ENCODE measurements around the gene NELL1. TPM values are rescaled to one million over a fixed set of nuclear protein-coding genes. Genes with fewer than 3 reads are reported as not detected.

NELL1 gene
- total RNA-seq, 4 donors from 2014 or later = 0.27 TPM; not detected in 3

DNA sequence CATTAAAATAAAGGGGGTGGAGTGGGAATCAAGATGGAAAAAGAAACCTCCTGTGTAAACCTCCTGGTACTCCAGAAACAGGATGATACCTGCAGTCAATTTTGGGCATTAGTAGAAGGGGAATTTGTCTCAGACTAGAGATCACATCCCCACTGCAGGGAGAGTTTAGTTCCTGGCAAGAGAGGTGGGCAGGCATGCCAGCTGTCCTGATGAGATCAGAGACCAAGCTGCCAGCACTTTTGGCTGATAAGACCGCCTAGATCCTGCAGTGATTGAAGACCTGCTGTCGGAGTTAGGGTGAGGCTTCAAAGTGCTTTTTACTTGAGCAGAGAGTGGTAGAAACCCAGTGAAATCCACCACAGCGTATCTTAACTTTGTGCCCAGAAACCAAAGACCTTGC lies 29.7 kb upstream of the NELL1 start:
- in situ Hi-C loops (cut with MboI; ENCODE audit: low pct_ligation_motif_present in 1 of 4, low pct_unique_long_range_greater_than_20kb in 1 of 4, low sequenced_read_pairs in 3 of 4) (loop anchor here in 2 of 4 donors (25.0 kb wide), 3 partner anchors 873 to 1673 kb away; no protein-coding TSS in a partner anchor), intact Hi-C loops (cut with DNase I; ENCODE audit: low total_unique reads) (no loop called here)
- no peak overlapping the region for H3K4me3 ChIP-seq
- no peaks in the 10 kb centered on the region for H3K4me1 ChIP-seq
- H3K27ac ChIP-seq = no peak overlapping the region
- no peaks in the 10 kb centered on the region for H3K36me3 ChIP-seq
- peaks cover 12% of the 10 kb centered on the region for H3K27me3 ChIP-seq
- H3K9me3 ChIP-seq = no peaks in the 10 kb centered on the region
- 44% methylated on average over 3 of the region's 3 CpGs; no CpG with 5 or more reads in 1 of the 2 donors for WGBS, 2 donors (ENCODE audit: low coverage in 1 of 2)
- DNase-seq = no peak
- TF ChIP-seq POLR2A (IDR thresholded peaks at IDR 0.05) (no peak), EP300 (IDR thresholded peaks at IDR 0.05; ENCODE audit: low read depth) (no peak), POLR2AphosphoS5 (IDR thresholded peaks at IDR 0.05) (no peak)
- TF ChIP-seq, protein P1, sequence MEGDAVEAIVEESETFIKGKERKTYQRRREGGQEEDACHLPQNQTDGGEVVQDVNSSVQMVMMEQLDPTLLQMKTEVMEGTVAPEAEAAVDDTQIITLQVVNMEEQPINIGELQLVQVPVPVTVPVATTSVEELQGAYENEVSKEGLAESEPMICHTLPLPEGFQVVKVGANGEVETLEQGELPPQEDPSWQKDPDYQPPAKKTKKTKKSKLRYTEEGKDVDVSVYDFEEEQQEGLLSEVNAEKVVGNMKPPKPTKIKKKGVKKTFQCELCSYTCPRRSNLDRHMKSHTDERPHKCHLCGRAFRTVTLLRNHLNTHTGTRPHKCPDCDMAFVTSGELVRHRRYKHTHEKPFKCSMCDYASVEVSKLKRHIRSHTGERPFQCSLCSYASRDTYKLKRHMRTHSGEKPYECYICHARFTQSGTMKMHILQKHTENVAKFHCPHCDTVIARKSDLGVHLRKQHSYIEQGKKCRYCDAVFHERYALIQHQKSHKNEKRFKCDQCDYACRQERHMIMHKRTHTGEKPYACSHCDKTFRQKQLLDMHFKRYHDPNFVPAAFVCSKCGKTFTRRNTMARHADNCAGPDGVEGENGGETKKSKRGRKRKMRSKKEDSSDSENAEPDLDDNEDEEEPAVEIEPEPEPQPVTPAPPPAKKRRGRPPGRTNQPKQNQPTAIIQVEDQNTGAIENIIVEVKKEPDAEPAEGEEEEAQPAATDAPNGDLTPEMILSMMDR (IDR thresholded peaks at IDR 0.05) = no peak

DNA sequence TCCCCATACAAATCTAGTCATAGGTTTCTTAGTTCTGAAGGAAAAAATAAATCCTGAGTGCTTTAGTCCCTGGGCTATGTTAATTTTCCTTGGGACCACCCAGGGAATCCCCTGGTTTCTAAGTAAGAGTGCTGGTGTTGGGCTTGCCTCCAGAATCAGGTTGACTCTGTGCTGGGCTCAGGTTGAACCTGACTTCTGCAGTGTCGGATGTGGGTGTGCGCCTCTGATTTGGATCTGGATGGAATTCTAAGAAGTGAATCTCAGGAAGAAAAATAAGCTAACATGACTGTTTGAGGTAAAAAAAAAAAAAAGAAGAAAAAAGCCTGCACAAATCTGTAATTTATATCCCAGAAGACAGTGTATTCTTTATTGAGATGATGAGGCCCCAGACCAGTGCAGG lies 29.0 kb upstream of the NELL1 start:
- TF ChIP-seq POLR2AphosphoS5 (IDR thresholded peaks at IDR 0.05) (no peak), EP300 (IDR thresholded peaks at IDR 0.05; ENCODE audit: low read depth) (no peak), POLR2A (IDR thresholded peaks at IDR 0.05) (no peak)
- TF ChIP-seq, protein P1 (IDR thresholded peaks at IDR 0.05) = no peak
- intact Hi-C loops (cut with DNase I; ENCODE audit: low total_unique reads) = no loop called here
- WGBS, 2 donors (ENCODE audit: low coverage in 1 of 2) = 94 to 96% methylated on average over 2 of the region's 2 CpGs

DNA sequence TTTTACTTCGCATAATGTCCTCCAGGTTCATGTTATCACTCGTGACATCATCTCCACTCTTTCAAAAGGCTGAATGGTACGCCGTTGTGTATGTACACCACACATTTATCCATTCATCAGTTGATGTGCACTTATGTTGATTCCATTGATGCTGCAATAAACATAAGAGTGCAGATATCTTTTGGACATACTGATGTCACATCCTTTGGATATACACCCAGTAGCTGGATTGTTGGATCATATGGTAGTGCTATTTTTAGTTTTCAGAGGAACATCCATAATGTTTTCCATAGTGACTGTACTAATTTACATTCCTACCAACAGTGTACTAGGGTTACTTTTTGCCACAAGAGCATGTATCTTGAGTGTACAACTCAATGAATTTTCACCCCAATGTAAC lies 25.0 kb upstream of the NELL1 start:
- WGBS, 2 donors (ENCODE audit: low coverage in 1 of 2) = 67 to 83% methylated on average over 4 of the region's 4 CpGs
- no peak overlapping the region for H3K27ac ChIP-seq
- H3K4me3 ChIP-seq = no peak overlapping the region
- no peaks in the 10 kb centered on the region for H3K9me3 ChIP-seq
- intact Hi-C loops (cut with DNase I; ENCODE audit: low total_unique reads) = no loop called here
- peaks cover 8% of the 10 kb centered on the region for H3K27me3 ChIP-seq
- no peaks in the 10 kb centered on the region for H3K36me3 ChIP-seq
- in situ Hi-C loops (cut with MboI; ENCODE audit: low pct_ligation_motif_present in 1 of 4, low pct_unique_long_range_greater_than_20kb in 1 of 4, low sequenced_read_pairs in 3 of 4) = loop anchor here in 2 of 4 donors (25.0 kb wide), 3 partner anchors 868 to 1668 kb away; no protein-coding TSS in a partner anchor
- no peaks in the 10 kb centered on the region for H3K4me1 ChIP-seq
- TF ChIP-seq, protein P1 (IDR thresholded peaks at IDR 0.05) = no peak
- TF ChIP-seq POLR2A (IDR thresholded peaks at IDR 0.05) (no peak), EP300 (IDR thresholded peaks at IDR 0.05; ENCODE audit: low read depth) (no peak), POLR2AphosphoS5 (IDR thresholded peaks at IDR 0.05) (no peak)
- DNase-seq = no peak

More for the DNA sequence above, 29.0 kb upstream of the NELL1 start:
- no peak for DNase-seq
- H3K27me3 ChIP-seq = peaks cover 12% of the 10 kb centered on the region
- no peak overlapping the region for H3K4me3 ChIP-seq
- H3K9me3 ChIP-seq = no peaks in the 10 kb centered on the region
- H3K36me3 ChIP-seq = no peaks in the 10 kb centered on the region
- no peaks in the 10 kb centered on the region for H3K4me1 ChIP-seq
- no peak overlapping the region for H3K27ac ChIP-seq
- in situ Hi-C loops (cut with MboI; ENCODE audit: low pct_ligation_motif_present in 1 of 4, low pct_unique_long_range_greater_than_20kb in 1 of 4, low sequenced_read_pairs in 3 of 4) = loop anchor here in 2 of 4 donors (25.0 kb wide), 3 partner anchors 872 to 1672 kb away; no protein-coding TSS in a partner anchor

DNA sequence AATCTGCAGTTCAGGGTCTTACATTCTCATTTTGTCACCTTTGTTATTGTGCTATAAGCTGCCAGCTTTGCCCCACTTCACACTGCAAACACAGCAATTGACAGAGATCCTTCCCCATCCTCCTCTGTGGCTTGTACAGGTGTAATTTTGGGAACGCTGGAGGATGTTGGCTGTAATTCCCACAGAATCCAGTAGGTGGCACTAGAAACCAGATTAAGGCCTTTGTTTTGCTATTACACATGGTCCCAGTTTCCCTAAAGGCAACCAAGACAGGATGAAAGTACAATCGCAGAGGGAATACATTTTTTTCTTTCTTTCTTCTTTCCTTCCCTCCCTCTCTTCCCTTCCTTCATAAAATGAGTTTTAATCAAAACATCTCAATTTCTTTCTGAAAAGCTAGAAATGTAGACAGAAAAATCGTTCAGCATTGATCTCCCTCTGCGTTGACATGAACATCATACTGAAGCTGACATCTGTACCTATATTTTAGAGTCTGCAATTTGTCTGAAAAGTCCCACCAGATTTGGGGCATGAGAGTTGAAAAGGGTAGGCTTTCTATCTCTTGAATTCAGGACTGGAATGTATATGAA lies 21.3 kb upstream of the NELL1 start:
- Histone ChIP-seq H3K27me3 (no peaks in the 10 kb centered on the region), H3K4me3 (no peak overlapping the region), H3K4me1 (no peaks in the 10 kb centered on the region), H3K9me3 (no peaks in the 10 kb centered on the region), H3K27ac (no peak overlapping the region), H3K36me3 (no peaks in the 10 kb centered on the region)
- intact Hi-C loops (cut with DNase I; ENCODE audit: low total_unique reads) (no loop called here), in situ Hi-C loops (cut with MboI; ENCODE audit: low pct_ligation_motif_present in 1 of 4, low pct_unique_long_range_greater_than_20kb in 1 of 4, low sequenced_read_pairs in 3 of 4) (loop anchor here in 2 of 4 donors (25.0 kb wide), 3 partner anchors 864 to 1664 kb away; no protein-coding TSS in a partner anchor)
- DNase-seq = peak; percentile 23
- WGBS, 2 donors (ENCODE audit: low coverage in 1 of 2) = 33 to 45% methylated on average over 4 of the region's 4 CpGs
- no peak for TF ChIP-seq POLR2A (IDR thresholded peaks at IDR 0.05)
- no peak for TF ChIP-seq POLR2AphosphoS5 (IDR thresholded peaks at IDR 0.05)
- TF ChIP-seq, protein P1 (IDR thresholded peaks at IDR 0.05) = peak; percentile 72 to 89 (median 86)

All from transverse colon (tissue), 4 donors.